K562 (cell line): ENCODE data around the gene PAH. TPM values are rescaled to one million over a fixed set of nuclear protein-coding genes. Genes with fewer than 3 reads are reported as not detected.

ENCODE experiments used
- ATAC-seq: fragments of 200-7000 bp; cut with Tn5 transposase; 3 replicates; pipeline ENCODE4 v1.9.1; 2020; ENCODE audit warnings: moderate library complexity
- BruUV-seq: library from RNA; stranded (reverse); fragments of 400-500 nt; replicated peaks from 2 replicates; lab custom pipeline; 2021; lab: Mats Ljungman, UMichigan
- CTCF ChIA-PET: fragments of 300-600 bp; formaldehyde crosslinking; extraction: SDS; loops from one replicate; lab custom pipeline; 2021; ENCODE audit warnings: low intra/inter-chr PET ratio; lab: Yijun Ruan, JAX
- POLR2A ChIA-PET: fragments of 300-600, 350-650 bp; sonication (Branson Sonifier 250); formaldehyde crosslinking; extraction: SDS; loops from one replicate; lab custom pipeline; 2021; ENCODE audit warnings: antibody characterized with exemption, inconsistent platforms; lab: Yijun Ruan, JAX
- DNase-seq, 4 experiments: peaks; one replicate each; pipeline versions ENCODE4 v3.0.0 to v3.0.0-alpha.2; 2011 to 2018; ENCODE audit warnings: low spot score in 3 of 4, mixed read lengths in 3 of 4; ENCODE audit errors: extremely low read depth in 1 of 4
- FAIRE-seq: peaks from 2 replicates; lab custom pipeline; 2011; peaks lifted over from hg19 to GRCh38; lab: Jason Lieb, UNC
- H2AFZ ChIP-seq: 2 replicates; pipeline ENCODE4 v1.6.0; 2011; ENCODE audit warnings: low read depth, low read length, control low read depth, inconsistent platforms
- H3K27ac ChIP-seq: fragments of 200-600 bp; 3 replicates; pipeline ENCODE4 v1.8.0; 2011; ENCODE audit warnings: low read depth, mild to moderate bottlenecking, control low read depth, inconsistent platforms, low read length, moderate library complexity, mixed read lengths; ENCODE audit errors: extremely low read depth
- H3K27me3 ChIP-seq, 2 experiments: fragments of 300-600 bp in 1 of 2; 2 replicates in 1 of 2; 3 replicates in 1 of 2; pipeline versions ENCODE4 v1.6.0 to v1.8.0; 2011; ENCODE audit warnings: inconsistent platforms in 2 of 2, low read length in 2 of 2, mild to moderate bottlenecking in 1 of 2, mixed read lengths in 1 of 2, moderate library complexity in 1 of 2; ENCODE audit not compliant: control insufficient read depth in 2 of 2, insufficient read depth in 2 of 2
- H3K36me3 ChIP-seq: fragments of 300-600 bp; 3 replicates; pipeline ENCODE4 v1.8.0; 2011; ENCODE audit warnings: mild to moderate bottlenecking, low read length, inconsistent platforms; ENCODE audit not compliant: control insufficient read depth, insufficient read depth
- H3K4me1 ChIP-seq, 2 experiments: fragments of 200-600 bp in 1 of 2; replicated peaks in 1 of 2; 2 replicates in 1 of 2; 3 replicates in 1 of 2; pipeline versions ENCODE4 v1.5.1 to v1.8.0; 2011; ENCODE audit warnings: inconsistent platforms in 2 of 2, low read length in 2 of 2, mild to moderate bottlenecking in 1 of 2, mixed read lengths in 1 of 2, moderate library complexity in 1 of 2; ENCODE audit not compliant: control insufficient read depth in 2 of 2, insufficient read depth in 2 of 2
- H3K4me2 ChIP-seq: 2 replicates; pipeline ENCODE4 v1.6.1; 2011; ENCODE audit warnings: low read length, control low read depth, inconsistent platforms, mixed read lengths; ENCODE audit not compliant: insufficient read depth
- H3K4me3 ChIP-seq: fragments of 200-600 bp; sonication (generic), shearing (Covaris generic); 2 replicates; pipeline ENCODE4 v1.5.1; 2016; ENCODE audit warnings: control low read depth, inconsistent platforms
- H3K79me2 ChIP-seq: fragments of 200-600 bp; 3 replicates; pipeline ENCODE4 v1.8.0; 2011; ENCODE audit warnings: low read length, inconsistent platforms; ENCODE audit not compliant: control insufficient read depth, insufficient read depth
- H3K9ac ChIP-seq, 2 experiments: 2 replicates each; pipeline versions ENCODE4 v1.6.0 to v1.6.1; 2011; ENCODE audit warnings: low read depth in 2 of 2, low read length in 2 of 2, control low read depth in 1 of 2, inconsistent platforms in 1 of 2, mild to moderate bottlenecking in 1 of 2, mixed read lengths in 1 of 2; ENCODE audit not compliant: insufficient read depth in 1 of 2
- H3K9me1 ChIP-seq: one replicate; pipeline ENCODE4 v1.6.0; 2011; ENCODE audit warnings: inconsistent platforms, mild to moderate bottlenecking, low read length, moderate library complexity; ENCODE audit not compliant: control insufficient read depth, insufficient read depth
- H3K9me3 ChIP-seq: replicated peaks from 2 replicates; pipeline ENCODE4 v1.5.1; 2011; ENCODE audit warnings: low read depth, low read length, inconsistent platforms; ENCODE audit not compliant: control insufficient read depth, insufficient read depth
- H4K20me1 ChIP-seq: replicated peaks from 2 replicates; pipeline ENCODE4 v1.6.1; 2011; ENCODE audit warnings: low read length, inconsistent platforms, mixed read lengths; ENCODE audit not compliant: control insufficient read depth, insufficient read depth
- ARNT ChIP-seq, 2 experiments: fragments of 450-650 bp; IDR thresholded peaks; 2 replicates each; pipeline ENCODE4 v1.6.1; 2016; ENCODE audit warnings: mild to moderate bottlenecking in 1 of 2
- C11orf30 ChIP-seq: fragments of 450-650 bp; IDR thresholded peaks from 2 replicates; pipeline ENCODE4 v1.6.1; 2016; ENCODE audit warnings: low read depth, mild to moderate bottlenecking
- HCFC1 ChIP-seq: IDR thresholded peaks from 2 replicates; pipeline ENCODE4 v1.6.1; 2012; ENCODE audit warnings: low read depth, low read length, improper control_type of control experiment
- HDAC3 ChIP-seq: fragments of 450-650 bp; IDR thresholded peaks from 2 replicates; pipeline ENCODE4 v1.6.1; 2018; ENCODE audit warnings: borderline replicate concordance, mild to moderate bottlenecking, moderate library complexity; ENCODE audit not compliant: partially characterized antibody
- HNRNPH1 ChIP-seq: fragments of 200-400 bp; formaldehyde crosslinking; optimal IDR thresholded peaks from 2 replicates; pipeline ENCODE3; 2017; ENCODE audit warnings: low read depth, mild to moderate bottlenecking, low read length, moderate library complexity
- HNRNPK ChIP-seq: fragments of 200-400 bp; formaldehyde crosslinking; IDR thresholded peaks from one replicate; pipeline ENCODE4 v1.6.1; 2018; ENCODE audit warnings: mild to moderate bottlenecking, low read depth, low read length; ENCODE audit not compliant: poor library complexity, severe bottlenecking
- KDM2B ChIP-seq: fragments of 250-450 bp; sonication (Bioruptor Pico); IDR thresholded peaks from 2 replicates; pipeline ENCODE4 v1.8.0; 2021; ENCODE audit warnings: mild to moderate bottlenecking, moderate library complexity
- KDM4B ChIP-seq, 2 experiments: fragments of 450-650 bp in 1 of 2; sonication (generic) in 1 of 2; IDR thresholded peaks; 2 replicates each; pipeline ENCODE4 v1.6.1; 2016 to 2017; ENCODE audit warnings: borderline replicate concordance in 2 of 2, antibody characterized with exemption in 1 of 2, low read depth in 1 of 2, mild to moderate bottlenecking in 1 of 2
- RFX5 ChIP-seq: IDR thresholded peaks from 2 replicates; pipeline ENCODE4 v1.6.1; 2011; ENCODE audit warnings: low read depth, mild to moderate bottlenecking, improper control_type of control experiment, low read length
- SMARCA5 ChIP-seq: fragments of 450-650 bp; IDR thresholded peaks from 2 replicates; pipeline ENCODE4 v1.6.1; 2016
- SOX6 ChIP-seq: fragments of 450-650 bp; IDR thresholded peaks from 2 replicates; pipeline ENCODE4 v1.6.1; 2014; ENCODE audit warnings: mild to moderate bottlenecking
- TARDBP ChIP-seq: fragments of 450-650 bp; IDR thresholded peaks from 2 replicates; pipeline ENCODE4 v1.6.1; 2016
- ZNF778 ChIP-seq: fragments of 450-650 bp; formaldehyde crosslinking; IDR thresholded peaks from 2 replicates; pipeline ENCODE4 v1.4.0; 2020; ENCODE audit warnings: mild to moderate bottlenecking, moderate library complexity
- WGBS: fragments of 100-300 bp; shearing (Covaris generic); methylation state at CpG from one replicate; pipeline ENCODE4 v1.1.6; 2016; ENCODE audit warnings: low coverage, mixed read lengths; ENCODE audit not compliant: insufficient coverage; ENCODE audit errors: missing lambda C conversion rate; 5-methylcytosine and 5-hydroxymethylcytosine counted together
- in situ Hi-C: fragments of 300-500 bp; cut with MboI; formaldehyde crosslinking; loops from 4 replicates; pipeline ENCODE4 v1.15.0; 2018; ENCODE audit warnings: inconsistent platforms, mixed read lengths
- intact Hi-C: fragments of 100-400 bp; cut with micrococcal nuclease; formaldehyde crosslinking; loops from 2 replicates; pipeline ENCODE4 v1.14.2; 2022
- polyA plus RNA-seq, 8 experiments: library from polyadenylated mRNA; depleted of rRNA in 4 of 8; stranded (reverse) in 5 of 8; unstranded in 3 of 8; fragments of >200 nt; fragmentation: Nextera tagmentation in 2 of 8; fragmentation: Illumina TruSeq in 1 of 8; extraction: Ambion mirVana in 2 of 8; extraction: Trizol in 1 of 8; gene quantifications; 2 replicates each; pipeline versions ENCODE4 v1.2.1 to v1.2.3, GENCODE V29; 2011 to 2014; ENCODE audit warnings: inconsistent platforms in 1 of 8, missing spikeins in 1 of 8
- total RNA-seq, 7 experiments: library from RNA; depleted of rRNA in 6 of 7; stranded (reverse); fragments of >200 nt in 6 of 7; fragmentation: Illumina TruSeq in 2 of 7; extraction: Trizol in 2 of 7; gene quantifications; 2 replicates each; pipeline versions ENCODE4 v1.2.1 to v1.2.3, GENCODE V29; 2011 to 2021; ENCODE audit warnings: low replicate concordance in 1 of 7
- TF ChIP-seq, protein P1 (sequence below): fragments of 250-450 bp; sonication (Bioruptor Pico); IDR thresholded peaks from 2 replicates; pipeline ENCODE4 v1.4.0; 2020; ENCODE audit warnings: borderline replicate concordance
- TF ChIP-seq, protein P2 (sequence below): fragments of 250-450 bp; sonication (Bioruptor Pico); IDR thresholded peaks from 2 replicates; pipeline ENCODE4 v1.9.0; 2021; ENCODE audit warnings: mild to moderate bottlenecking
- TF ChIP-seq, protein P3 (sequence below): fragments of 450-650 bp; IDR thresholded peaks from 2 replicates; pipeline ENCODE4 v1.6.1; 2016; ENCODE audit warnings: antibody characterized with exemption

Gene PAH
- total and polyA plus RNA-seq, 9 of the 15 experiments (the other 6 are each of a cell fraction or from before 2014, with no cell fraction given) = 0.13 to 0.75 (median 0.69) TPM; not detected in 6

DNA sequence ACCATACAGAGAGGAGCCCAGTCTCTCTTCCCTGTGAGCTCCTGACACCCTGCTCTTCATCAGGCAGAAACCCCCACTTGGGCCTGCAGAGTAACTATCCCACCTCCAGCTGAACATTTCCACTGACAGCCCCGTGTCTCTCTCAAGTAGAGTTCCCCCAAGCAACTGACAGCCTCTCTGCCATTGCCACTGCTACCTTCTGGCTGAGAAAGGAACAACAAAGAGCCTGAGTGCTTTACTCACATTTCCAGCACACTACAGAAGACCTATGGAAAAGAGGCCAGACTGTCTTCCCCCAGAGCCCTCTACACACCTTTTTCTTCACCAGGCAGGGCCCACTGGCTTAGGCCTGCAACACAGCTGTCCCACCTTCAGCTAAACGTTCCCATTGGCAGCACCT, 22.0 kb upstream of the PAH start:
- H3K9ac ChIP-seq = no peak overlapping the region
- no peak overlapping the region for H3K27ac ChIP-seq
- in situ Hi-C loops (no loop called here), intact Hi-C loops (no loop called here)
- CTCF ChIA-PET = interaction anchor here (1.5 kb wide), 1 partner anchor 56 kb away, joined by 10 read pairs; no protein-coding TSS in a partner anchor
- POLR2A ChIA-PET = interaction anchor here (1.7 kb wide), 1 partner anchor 9 kb away, joined by 4 read pairs; no protein-coding TSS in a partner anchor
- BruUV-seq = no TSS peak
- H3K4me3 ChIP-seq = no peak overlapping the region
- H3K27me3 ChIP-seq = no peaks in the 10 kb centered on the region
- H3K9me1 ChIP-seq = no peaks in the 10 kb centered on the region
- H3K4me2 ChIP-seq = no peak overlapping the region
- no peak overlapping the region for H2AFZ ChIP-seq
- no peak for DNase-seq
- no peaks in the 10 kb centered on the region for H3K4me1 ChIP-seq
- no peak for FAIRE-seq
- H3K36me3 ChIP-seq = no peaks in the 10 kb centered on the region
- ATAC-seq = no peak
- WGBS = 0% methylated on average over 2 of the region's 2 CpGs
- H3K9me3 ChIP-seq = no peaks in the 10 kb centered on the region
- TF ChIP-seq, protein P1, sequence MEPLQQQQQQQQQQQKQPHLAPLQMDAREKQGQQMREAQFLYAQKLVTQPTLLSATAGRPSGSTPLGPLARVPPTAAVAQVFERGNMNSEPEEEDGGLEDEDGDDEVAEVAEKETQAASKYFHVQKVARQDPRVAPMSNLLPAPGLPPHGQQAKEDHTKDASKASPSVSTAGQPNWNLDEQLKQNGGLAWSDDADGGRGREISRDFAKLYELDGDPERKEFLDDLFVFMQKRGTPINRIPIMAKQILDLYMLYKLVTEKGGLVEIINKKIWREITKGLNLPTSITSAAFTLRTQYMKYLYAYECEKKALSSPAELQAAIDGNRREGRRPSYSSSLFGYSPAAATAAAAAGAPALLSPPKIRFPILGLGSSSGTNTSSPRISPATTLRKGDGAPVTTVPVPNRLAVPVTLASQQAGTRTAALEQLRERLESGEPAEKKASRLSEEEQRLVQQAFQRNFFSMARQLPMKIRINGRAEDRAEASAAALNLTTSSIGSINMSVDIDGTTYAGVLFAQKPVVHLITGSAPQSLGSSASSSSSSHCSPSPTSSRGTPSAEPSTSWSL (CRISPR knock-in tag) = no peak
- no peak for TF ChIP-seq KDM2B
- no peak for TF ChIP-seq HNRNPH1
- TF ChIP-seq, protein P2, sequence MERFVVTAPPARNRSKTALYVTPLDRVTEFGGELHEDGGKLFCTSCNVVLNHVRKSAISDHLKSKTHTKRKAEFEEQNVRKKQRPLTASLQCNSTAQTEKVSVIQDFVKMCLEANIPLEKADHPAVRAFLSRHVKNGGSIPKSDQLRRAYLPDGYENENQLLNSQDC (CRISPR knock-in tag) = no peak
- no peak for TF ChIP-seq HNRNPK
- TF ChIP-seq HDAC3 = no peak
- TF ChIP-seq ARNT (IDR thresholded peaks at IDR 0.05) = no peak
- TF ChIP-seq SMARCA5 = no peak
- no peak for TF ChIP-seq ZNF778 (CRISPR knock-in tag)
- TF ChIP-seq, protein P3, sequence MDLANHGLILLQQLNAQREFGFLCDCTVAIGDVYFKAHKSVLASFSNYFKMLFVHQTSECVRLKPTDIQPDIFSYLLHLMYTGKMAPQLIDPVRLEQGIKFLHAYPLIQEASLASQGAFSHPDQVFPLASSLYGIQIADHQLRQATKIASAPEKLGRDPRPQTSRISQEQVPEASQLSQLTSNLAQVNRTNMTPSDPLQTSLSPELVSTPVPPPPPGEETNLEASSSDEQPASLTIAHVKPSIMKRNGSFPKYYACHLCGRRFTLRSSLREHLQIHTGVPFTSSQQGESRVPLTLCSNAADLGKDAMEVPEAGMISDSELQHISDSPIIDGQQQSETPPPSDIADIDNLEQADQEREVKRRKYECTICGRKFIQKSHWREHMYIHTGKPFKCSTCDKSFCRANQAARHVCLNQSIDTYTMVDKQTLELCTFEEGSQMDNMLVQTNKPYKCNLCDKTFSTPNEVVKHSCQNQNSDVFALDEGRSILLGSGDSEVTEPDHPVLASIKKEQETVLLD = no peak
- TF ChIP-seq C11orf30 = no peak
- TF ChIP-seq SOX6 = no peak
- TF ChIP-seq HCFC1 = no peak
- TF ChIP-seq KDM4B (IDR thresholded peaks at IDR 0.05; ENCODE audit: borderline replicate concordance in 2 of 2, low read depth in 1 of 2) = no peak
- no peak for TF ChIP-seq TARDBP
- TF ChIP-seq RFX5 = no peak
- no peaks in the 10 kb centered on the region for H3K79me2 ChIP-seq
- H4K20me1 ChIP-seq = no peaks in the 10 kb centered on the region
